Stomach (tissue), 4 donors: Measurements from ENCODE around the gene RAI2.

Experiments used
- EP300 ChIP-seq: sonication (generic); formaldehyde crosslinking; IDR thresholded peaks from one replicate; pipeline ENCODE4 v1.6.1; 2017; ENCODE audit warnings: antibody characterized with exemption
- POLR2A ChIP-seq, 4 donors: fragments of 450-650 bp; IDR thresholded peaks; one replicate each; pipeline ENCODE4 v1.6.1; 2016; ENCODE audit warnings: antibody characterized with exemption in 4 of 4, control low read depth in 2 of 4, mild to moderate bottlenecking in 1 of 4, moderate library complexity in 1 of 4
- TF ChIP-seq, protein P1 (sequence below), 7 experiments: fragments of 450-650 bp in 4 of 7; fragments of 200-600 bp in 3 of 7; sonication (generic) in 3 of 7; IDR thresholded peaks; one replicate each; pipeline ENCODE4 v1.5.1; 2016 to 2019; ENCODE audit warnings: antibody characterized with exemption in 7 of 7, control low read depth in 2 of 7, mild to moderate bottlenecking in 1 of 7

DNA sequence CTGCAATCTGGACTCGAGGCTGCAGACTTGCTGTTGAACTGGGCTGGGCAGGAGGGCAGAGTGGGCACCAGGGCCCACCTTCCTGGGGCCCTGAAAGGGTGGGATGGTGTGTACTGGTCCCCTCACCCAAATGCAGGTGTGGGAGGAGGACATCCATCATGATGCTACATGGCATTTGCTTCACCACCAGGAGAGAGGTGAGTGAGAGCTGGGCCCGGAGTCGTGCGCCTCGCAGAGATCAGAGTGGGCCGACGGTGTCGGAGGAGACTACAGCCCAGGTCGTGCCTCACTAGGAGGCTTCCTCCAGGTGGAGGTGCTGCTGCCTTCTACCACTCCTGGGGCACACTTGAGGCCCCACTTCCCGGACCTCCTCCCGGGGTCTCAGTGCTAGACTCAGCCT is 73.5 kb downstream of the RAI2 start:
- TF ChIP-seq, protein P1, sequence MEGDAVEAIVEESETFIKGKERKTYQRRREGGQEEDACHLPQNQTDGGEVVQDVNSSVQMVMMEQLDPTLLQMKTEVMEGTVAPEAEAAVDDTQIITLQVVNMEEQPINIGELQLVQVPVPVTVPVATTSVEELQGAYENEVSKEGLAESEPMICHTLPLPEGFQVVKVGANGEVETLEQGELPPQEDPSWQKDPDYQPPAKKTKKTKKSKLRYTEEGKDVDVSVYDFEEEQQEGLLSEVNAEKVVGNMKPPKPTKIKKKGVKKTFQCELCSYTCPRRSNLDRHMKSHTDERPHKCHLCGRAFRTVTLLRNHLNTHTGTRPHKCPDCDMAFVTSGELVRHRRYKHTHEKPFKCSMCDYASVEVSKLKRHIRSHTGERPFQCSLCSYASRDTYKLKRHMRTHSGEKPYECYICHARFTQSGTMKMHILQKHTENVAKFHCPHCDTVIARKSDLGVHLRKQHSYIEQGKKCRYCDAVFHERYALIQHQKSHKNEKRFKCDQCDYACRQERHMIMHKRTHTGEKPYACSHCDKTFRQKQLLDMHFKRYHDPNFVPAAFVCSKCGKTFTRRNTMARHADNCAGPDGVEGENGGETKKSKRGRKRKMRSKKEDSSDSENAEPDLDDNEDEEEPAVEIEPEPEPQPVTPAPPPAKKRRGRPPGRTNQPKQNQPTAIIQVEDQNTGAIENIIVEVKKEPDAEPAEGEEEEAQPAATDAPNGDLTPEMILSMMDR (IDR thresholded peaks at IDR 0.05), result no peak
- TF ChIP-seq POLR2A (IDR thresholded peaks at IDR 0.05) (no peak), EP300 (no peak)
